Uterus (tissue), 2 donors: ENCODE results near the gene ILF3.

ENCODE experiments used
- POLR2A ChIP-seq, 2 donors: fragments of 450-650 bp; IDR thresholded peaks; one replicate each; pipeline ENCODE4 v1.6.1; 2016; ENCODE audit warnings: antibody characterized with exemption in 2 of 2, mild to moderate bottlenecking in 1 of 2, moderate library complexity in 1 of 2
- TF ChIP-seq, protein P1 (sequence below), 4 experiments: fragments of 200-600 bp in 2 of 4; fragments of 450-650 bp in 2 of 4; sonication (generic) in 2 of 4; IDR thresholded peaks; one replicate each; pipeline ENCODE4 v1.5.1; 2016 to 2019; ENCODE audit warnings: antibody characterized with exemption in 4 of 4, mild to moderate bottlenecking in 2 of 4, moderate library complexity in 1 of 4

DNA sequence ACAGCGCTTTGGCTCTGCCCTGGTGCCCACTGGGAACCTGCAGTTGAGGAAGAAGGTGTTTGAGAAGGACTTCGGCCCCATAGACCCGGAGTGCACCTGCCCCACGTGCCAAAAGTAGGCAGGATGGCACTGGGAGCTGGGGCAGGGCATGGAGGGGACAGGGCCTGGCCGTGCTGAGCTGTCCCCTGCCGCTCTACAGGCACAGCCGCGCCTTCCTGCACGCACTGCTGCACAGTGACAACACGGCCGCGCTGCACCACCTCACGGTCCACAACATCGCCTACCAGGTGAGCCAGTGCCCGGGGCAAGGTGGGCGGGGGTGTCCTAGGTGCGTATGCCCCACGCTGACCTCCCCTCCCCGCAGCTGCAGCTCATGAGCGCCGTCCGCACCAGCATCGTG is 58.6 kb downstream of the ILF3 start:
- TF ChIP-seq, protein P1, sequence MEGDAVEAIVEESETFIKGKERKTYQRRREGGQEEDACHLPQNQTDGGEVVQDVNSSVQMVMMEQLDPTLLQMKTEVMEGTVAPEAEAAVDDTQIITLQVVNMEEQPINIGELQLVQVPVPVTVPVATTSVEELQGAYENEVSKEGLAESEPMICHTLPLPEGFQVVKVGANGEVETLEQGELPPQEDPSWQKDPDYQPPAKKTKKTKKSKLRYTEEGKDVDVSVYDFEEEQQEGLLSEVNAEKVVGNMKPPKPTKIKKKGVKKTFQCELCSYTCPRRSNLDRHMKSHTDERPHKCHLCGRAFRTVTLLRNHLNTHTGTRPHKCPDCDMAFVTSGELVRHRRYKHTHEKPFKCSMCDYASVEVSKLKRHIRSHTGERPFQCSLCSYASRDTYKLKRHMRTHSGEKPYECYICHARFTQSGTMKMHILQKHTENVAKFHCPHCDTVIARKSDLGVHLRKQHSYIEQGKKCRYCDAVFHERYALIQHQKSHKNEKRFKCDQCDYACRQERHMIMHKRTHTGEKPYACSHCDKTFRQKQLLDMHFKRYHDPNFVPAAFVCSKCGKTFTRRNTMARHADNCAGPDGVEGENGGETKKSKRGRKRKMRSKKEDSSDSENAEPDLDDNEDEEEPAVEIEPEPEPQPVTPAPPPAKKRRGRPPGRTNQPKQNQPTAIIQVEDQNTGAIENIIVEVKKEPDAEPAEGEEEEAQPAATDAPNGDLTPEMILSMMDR (IDR thresholded peaks at IDR 0.05), result no peak
- TF ChIP-seq POLR2A (IDR thresholded peaks at IDR 0.05), result no peak
